ENCODE data around the gene WNT9B.
A peak's percentile ranks its signal among the peaks of the same experiment; 100 is the strongest.

Gene WNT9B

DNA sequence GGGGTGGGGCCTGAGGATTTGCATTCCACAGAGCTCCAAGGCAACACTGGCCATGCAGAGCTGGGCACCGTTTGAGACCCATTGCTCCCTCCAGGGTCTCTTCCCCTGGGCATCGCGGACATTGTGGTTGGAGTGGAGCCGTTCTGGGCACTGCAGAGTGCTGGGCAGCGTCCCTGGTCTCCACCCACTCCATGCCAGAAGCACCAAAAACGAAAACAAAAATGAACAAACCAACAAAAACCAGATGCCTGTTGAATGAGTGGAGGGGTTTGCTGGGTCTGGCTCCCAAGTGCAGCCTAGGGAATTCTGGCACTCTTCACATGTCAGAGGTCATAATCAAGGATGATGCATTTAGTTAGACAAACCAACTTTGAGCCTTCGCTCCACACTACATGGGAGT is 17.9 kb downstream of the WNT9B start:
- TF ChIP-seq, protein P1, sequence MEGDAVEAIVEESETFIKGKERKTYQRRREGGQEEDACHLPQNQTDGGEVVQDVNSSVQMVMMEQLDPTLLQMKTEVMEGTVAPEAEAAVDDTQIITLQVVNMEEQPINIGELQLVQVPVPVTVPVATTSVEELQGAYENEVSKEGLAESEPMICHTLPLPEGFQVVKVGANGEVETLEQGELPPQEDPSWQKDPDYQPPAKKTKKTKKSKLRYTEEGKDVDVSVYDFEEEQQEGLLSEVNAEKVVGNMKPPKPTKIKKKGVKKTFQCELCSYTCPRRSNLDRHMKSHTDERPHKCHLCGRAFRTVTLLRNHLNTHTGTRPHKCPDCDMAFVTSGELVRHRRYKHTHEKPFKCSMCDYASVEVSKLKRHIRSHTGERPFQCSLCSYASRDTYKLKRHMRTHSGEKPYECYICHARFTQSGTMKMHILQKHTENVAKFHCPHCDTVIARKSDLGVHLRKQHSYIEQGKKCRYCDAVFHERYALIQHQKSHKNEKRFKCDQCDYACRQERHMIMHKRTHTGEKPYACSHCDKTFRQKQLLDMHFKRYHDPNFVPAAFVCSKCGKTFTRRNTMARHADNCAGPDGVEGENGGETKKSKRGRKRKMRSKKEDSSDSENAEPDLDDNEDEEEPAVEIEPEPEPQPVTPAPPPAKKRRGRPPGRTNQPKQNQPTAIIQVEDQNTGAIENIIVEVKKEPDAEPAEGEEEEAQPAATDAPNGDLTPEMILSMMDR (IDR thresholded peaks at IDR 0.05; ENCODE audit: extremely low read depth, missing control alignments): no peak
- DNase-seq (ENCODE audit: low spot score): no peak

GRCh38 chr17:46869975-46870803 is 18.8 kb downstream of the WNT9B start:
- TF ChIP-seq, protein P1 (IDR thresholded peaks at IDR 0.05; ENCODE audit: extremely low read depth, missing control alignments): no peak
- no peak for DNase-seq (ENCODE audit: low spot score)

DNA sequence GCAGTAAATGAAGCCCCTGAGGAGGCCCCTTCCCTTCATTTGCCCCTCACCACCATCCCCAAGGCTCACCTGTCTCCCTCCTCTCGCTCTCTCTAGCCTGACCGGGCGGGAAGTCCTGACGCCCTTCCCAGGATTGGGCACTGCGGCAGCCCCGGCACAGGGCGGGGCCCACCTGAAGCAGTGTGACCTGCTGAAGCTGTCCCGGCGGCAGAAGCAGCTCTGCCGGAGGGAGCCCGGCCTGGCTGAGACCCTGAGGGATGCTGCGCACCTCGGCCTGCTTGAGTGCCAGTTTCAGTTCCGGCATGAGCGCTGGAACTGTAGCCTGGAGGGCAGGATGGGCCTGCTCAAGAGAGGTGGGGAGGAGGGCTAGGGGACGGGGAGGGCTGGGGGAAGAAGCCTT is 21.0 kb downstream of the WNT9B start:
- no peak for DNase-seq (ENCODE audit: low spot score)
- TF ChIP-seq, protein P1 (IDR thresholded peaks at IDR 0.05; ENCODE audit: extremely low read depth, missing control alignments): no peak

DNA sequence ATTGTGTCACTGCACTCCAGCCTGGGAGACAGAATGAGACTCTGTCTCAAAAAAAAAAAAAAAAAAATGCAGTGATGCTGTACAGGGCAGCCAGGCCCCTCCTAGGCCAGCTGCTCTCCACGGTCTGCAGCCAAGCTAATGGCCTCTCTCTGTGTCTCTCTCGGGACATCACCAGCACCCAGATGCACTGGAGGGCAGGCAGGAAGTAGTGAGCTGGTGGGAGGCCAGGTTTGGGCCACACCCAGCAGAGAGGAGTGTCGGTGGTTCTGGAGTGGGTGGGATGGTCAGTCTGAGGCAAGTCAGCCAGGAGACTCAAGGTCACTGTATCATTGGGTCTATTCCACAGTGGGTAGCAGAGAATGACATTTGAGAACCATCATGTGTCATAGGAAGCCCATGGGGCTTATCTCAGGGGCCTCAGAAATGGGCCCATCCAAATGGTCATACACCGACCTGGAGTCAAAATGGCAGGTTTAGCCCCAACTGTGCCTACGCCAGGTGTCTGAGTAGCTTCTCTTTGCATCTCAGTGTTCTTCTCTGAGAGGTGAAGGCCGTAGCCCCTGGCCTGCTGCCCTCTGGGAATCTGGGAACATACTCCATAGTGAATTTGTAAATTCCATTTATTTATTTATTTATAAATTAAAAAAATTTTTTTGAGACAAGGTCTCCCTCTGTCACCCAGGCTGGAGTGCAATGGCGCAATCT is 22.7 kb downstream of the WNT9B start:
- DNase-seq (ENCODE audit: low spot score): no peak
- TF ChIP-seq, protein P1 (IDR thresholded peaks at IDR 0.05; ENCODE audit: extremely low read depth, missing control alignments): no peak

DNA sequence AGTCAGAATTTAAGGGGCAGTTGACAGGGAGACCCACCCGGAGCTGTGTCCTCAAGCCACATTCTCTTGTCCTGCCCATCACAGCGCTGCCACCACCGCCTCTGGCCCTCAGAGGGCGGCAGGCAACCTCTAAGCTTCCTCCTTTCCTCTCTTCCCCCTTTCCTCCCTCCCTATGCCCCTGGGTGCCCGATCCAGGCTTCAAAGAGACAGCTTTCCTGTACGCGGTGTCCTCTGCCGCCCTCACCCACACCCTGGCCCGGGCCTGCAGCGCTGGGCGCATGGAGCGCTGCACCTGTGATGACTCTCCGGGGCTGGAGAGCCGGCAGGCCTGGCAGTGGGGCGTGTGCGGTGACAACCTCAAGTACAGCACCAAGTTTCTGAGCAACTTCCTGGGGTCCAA is 23.5 kb downstream of the WNT9B start:
- DNase-seq (ENCODE audit: low spot score): no peak
- TF ChIP-seq, protein P1 (IDR thresholded peaks at IDR 0.05; ENCODE audit: extremely low read depth, missing control alignments): no peak

DNA sequence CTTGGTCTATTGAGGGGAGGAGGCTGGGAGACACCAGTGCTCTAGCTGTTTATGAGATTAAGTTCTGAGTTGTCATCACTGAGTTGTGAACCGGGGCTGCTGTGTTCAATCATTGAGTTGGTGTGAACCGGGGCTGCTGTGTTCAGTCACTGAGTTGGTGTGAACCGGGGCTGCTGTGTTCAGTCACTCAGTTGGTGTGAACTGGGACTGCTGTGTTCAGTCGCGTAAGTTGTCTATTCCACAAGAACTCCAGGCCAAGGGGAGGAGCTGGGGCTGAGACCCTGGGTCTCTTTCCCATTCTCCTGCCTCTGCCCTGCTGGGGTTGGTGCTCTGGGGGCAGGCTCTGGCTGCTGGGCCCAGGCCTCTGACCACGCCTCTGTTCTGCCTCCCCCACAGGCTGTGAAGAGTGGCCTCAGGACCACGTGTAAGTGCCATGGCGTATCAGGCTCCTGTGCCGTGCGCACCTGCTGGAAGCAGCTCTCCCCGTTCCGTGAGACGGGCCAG is 24.5 kb downstream of the WNT9B start:
- DNase-seq (ENCODE audit: low spot score): no peak
- TF ChIP-seq, protein P1 (IDR thresholded peaks at IDR 0.05; ENCODE audit: extremely low read depth, missing control alignments): no peak

DNA sequence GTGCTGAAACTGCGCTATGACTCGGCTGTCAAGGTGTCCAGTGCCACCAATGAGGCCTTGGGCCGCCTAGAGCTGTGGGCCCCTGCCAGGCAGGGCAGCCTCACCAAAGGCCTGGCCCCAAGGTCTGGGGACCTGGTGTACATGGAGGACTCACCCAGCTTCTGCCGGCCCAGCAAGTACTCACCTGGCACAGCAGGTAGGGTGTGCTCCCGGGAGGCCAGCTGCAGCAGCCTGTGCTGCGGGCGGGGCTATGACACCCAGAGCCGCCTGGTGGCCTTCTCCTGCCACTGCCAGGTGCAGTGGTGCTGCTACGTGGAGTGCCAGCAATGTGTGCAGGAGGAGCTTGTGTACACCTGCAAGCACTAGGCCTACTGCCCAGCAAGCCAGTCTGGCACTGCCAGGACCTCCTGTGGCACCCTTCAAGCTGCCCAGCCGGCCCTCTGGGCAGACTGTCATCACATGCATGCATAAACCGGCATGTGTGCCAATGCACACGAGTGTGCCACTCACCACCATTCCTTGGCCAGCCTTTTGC is 25.0 kb downstream of the WNT9B start:
- no peak for DNase-seq (ENCODE audit: low spot score)
- TF ChIP-seq, protein P1 (IDR thresholded peaks at IDR 0.05; ENCODE audit: extremely low read depth, missing control alignments): peak; percentile 26
